Stimulated activated effector memory CD8-positive, alpha-beta T cell treated with anti-CD3 and anti-CD28 coated beads, Interleukin-12 subunit alpha, Interleukin-12 subunit beta, amount 100 ng/mL, for 72 hours (primary cell): ENCODE data around the gene HEMK1.

Source experiments
- ATAC-seq: fragments of 150-1000 bp; cut with Tn5 transposase; 2 replicates; pipeline ENCODE4 v1.10.0; 2021
- DNase-seq, 2 donors: peaks; one replicate each; pipeline ENCODE4 v3.0.0; 2021 to 2022; ENCODE audit warnings: low spot score in 2 of 2
- H3K27ac Mint-ChIP-seq: one replicate; pipeline ENCODE4 v1.8.0; 2022; ENCODE audit warnings: mild to moderate bottlenecking, mixed read lengths
- H3K36me3 Mint-ChIP-seq: one replicate; pipeline ENCODE4 v1.8.0; 2022; ENCODE audit warnings: mild to moderate bottlenecking, mixed read lengths
- H3K4me1 Mint-ChIP-seq: one replicate; pipeline ENCODE4 v1.8.0; 2022; ENCODE audit warnings: mixed read lengths
- H3K4me3 Mint-ChIP-seq: one replicate; pipeline ENCODE4 v1.8.0; 2022; ENCODE audit warnings: mild to moderate bottlenecking, mixed read lengths
- H3K9me3 Mint-ChIP-seq: one replicate; pipeline ENCODE4 v1.8.0; 2022; ENCODE audit warnings: mixed read lengths

HEMK1 gene

GRCh38 chr3:50568947-50569749, at the start of gene HEMK1:
Gene HEMK1, plus strand, starts transcription at chr3:50569522. Its CDS starts 1,583 bp downstream, at chr3:50571105.
- ATAC-seq = peak; percentile 56
- peak within 1 kb of the TSS; percentile 92 for H3K4me3 Mint-ChIP-seq
- H3K27ac Mint-ChIP-seq = peak within 1 kb of the TSS; percentile 91
- H3K9me3 Mint-ChIP-seq = no peaks in the 10 kb centered on the region
- DNase-seq = peak; percentile 92 to 99
- peaks cover 71% of the 10 kb centered on the region for H3K4me1 Mint-ChIP-seq
- peaks cover 55% of the 10 kb centered on the region for H3K36me3 Mint-ChIP-seq

- DNase-seq = no peak
- no peak for ATAC-seq
- Mint-ChIP-seq H3K9me3 (no peaks in the 10 kb centered on the region), H3K4me1 (peaks cover 21% of the 10 kb centered on the region), H3K27ac (peak overlapping the region; percentile 11), H3K4me3 (no peak overlapping the region), H3K36me3 (no peaks in the 10 kb centered on the region)
Measured at GRCh38 chr3:50520849-50521248, 48.5 kb upstream of the HEMK1 start.

GRCh38 chr3:50521572-50521971, 47.8 kb upstream of the HEMK1 start:
- Mint-ChIP-seq H3K36me3 (no peaks in the 10 kb centered on the region), H3K4me1 (peaks cover 25% of the 10 kb centered on the region), H3K9me3 (no peaks in the 10 kb centered on the region), H3K4me3 (no peak overlapping the region), H3K27ac (peak overlapping the region; percentile 11)
- DNase-seq (no peak), ATAC-seq (no peak)

DNA sequence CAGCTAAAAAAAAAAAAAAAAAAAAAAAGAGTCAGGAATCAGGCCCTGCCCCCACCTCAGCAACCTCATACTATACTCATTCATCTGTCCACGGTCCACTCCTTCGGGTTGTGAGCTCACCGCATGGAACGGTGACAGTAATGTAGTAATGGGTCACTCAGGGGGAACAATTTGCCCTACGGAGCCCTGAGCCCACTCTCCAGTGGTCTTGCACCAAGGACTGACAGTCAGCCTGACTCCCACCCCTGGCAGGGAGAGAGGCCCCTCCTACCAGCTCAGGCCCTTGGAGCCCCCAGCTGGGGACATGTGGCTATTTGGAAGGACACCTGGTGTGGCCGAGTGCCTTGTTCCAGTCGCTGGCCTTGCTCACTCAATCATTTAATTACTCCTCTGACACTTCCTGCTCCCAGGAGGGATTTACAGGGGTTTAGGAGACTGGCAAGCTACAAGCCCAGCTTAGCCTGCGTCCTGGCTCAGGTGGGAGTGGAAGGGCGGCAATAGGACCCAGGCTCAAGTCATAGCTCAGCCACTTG, 46.0 kb upstream of the HEMK1 start:
- H3K36me3 Mint-ChIP-seq = no peaks in the 10 kb centered on the region
- peaks cover 25% of the 10 kb centered on the region for H3K4me1 Mint-ChIP-seq
- no peak for ATAC-seq

GRCh38 chr3:50524746-50525145, 44.6 kb upstream of the HEMK1 start:
- peaks cover 15% of the 10 kb centered on the region for H3K4me1 Mint-ChIP-seq
- no peak for DNase-seq
- H3K36me3 Mint-ChIP-seq = no peaks in the 10 kb centered on the region

More for the DNA sequence above, 46.0 kb upstream of the HEMK1 start:
- Mint-ChIP-seq H3K27ac (no peak overlapping the region), H3K4me3 (no peak overlapping the region), H3K9me3 (no peaks in the 10 kb centered on the region)
- no peak for DNase-seq

DNA sequence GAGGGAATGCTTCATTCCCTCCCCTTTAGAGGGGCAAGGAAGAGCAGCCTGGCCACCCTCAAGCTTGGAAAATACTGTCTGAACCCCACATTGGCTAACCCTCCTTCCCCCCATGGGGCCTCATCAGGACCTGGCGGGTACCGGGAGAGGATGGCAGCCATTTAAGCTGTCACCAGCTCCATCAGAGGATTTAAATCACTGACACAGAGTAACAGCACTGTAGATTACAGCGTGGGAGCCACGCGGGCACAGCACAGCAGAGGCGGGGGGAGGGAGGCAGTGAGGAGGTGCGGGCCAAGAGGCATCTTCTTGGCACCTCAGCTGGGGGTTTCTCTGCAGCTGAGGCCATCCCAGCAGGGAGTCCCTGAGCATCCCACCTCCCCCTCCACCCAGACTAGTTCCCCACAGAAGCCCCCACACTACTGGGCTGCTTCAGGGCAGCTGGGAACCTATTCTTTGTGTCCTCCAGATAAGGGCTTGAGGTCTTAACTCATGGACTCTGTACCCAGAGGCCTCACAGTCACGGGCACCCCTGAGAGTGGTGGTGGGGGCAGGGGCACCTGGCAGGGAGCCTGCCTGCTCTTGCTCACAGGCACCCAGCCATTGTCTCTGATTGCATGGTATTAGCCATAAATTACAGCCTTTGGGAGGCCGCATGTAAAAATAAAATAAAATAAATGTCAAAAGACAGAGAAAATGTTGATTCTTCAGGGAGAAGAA, 44.0 kb upstream of the HEMK1 start:
- Mint-ChIP-seq H3K4me1 (peaks cover 14% of the 10 kb centered on the region), H3K27ac (no peak overlapping the region), H3K9me3 (no peaks in the 10 kb centered on the region), H3K36me3 (no peaks in the 10 kb centered on the region), H3K4me3 (no peak overlapping the region)
- DNase-seq = no peak
- ATAC-seq = no peak

More at GRCh38 chr3:50524746-50525145, 44.6 kb upstream of the HEMK1 start:
- Mint-ChIP-seq H3K9me3 (no peaks in the 10 kb centered on the region), H3K4me3 (no peak overlapping the region), H3K27ac (no peak overlapping the region)
- no peak for ATAC-seq

- no peak overlapping the region for H3K27ac Mint-ChIP-seq
- ATAC-seq = peak; percentile 90
- no peak overlapping the region for H3K4me3 Mint-ChIP-seq
- no peaks in the 10 kb centered on the region for H3K36me3 Mint-ChIP-seq
- peak; percentile 59 to 70 for DNase-seq
- H3K9me3 Mint-ChIP-seq = no peaks in the 10 kb centered on the region
- peaks cover 14% of the 10 kb centered on the region for H3K4me1 Mint-ChIP-seq
Measured at GRCh38 chr3:50525987-50526386, 43.3 kb upstream of the HEMK1 start.

DNA sequence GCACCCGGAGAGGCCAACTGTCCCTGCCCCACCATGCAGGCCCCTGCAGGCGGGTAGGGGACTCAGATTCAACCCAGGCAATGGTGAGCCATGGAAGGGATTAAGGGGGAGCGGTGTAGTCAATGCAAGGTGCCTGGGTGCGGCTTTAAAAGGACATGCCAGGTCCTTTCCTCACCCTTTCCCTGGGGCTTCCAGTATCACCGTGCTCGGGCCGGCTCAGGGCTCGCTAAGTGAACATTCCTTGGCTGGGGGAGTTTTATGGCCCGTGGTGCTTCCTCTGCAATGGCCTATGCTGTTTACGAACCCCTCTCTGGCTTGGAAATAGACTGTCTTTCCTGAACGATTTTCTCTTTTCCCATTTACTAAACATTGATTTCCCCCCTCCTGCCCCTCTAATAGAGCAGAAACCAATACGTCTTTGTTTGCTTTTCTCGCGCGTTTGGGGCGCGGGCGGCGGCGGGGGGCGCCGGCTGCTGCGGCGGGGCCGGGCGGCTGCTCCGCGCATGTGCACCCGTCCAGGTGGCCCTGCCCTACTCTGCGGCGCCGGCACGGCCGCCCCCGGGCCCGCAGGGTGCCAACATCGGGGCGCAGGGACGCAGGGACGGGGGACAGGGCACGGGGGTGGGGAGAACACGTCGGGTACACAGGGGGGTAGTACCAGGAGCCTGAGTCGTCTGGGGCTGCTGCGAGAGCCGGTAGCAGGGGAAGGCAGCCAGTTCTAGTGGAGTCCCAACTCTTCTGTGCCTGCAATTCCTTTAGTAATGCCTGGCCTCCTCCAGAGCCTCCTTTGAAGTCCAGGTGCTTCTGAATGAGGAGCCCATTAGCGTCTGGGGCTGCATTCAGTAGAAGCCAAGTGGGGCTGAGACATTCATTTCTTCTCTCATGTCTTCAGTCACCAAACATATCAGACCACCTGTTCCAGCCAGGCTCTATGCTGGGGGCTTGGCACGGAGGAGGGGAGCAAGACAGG, 39.0 kb upstream of the HEMK1 start:
- Mint-ChIP-seq H3K4me1 (peaks cover 20% of the 10 kb centered on the region), H3K27ac (no peak overlapping the region), H3K4me3 (no peak overlapping the region), H3K9me3 (no peaks in the 10 kb centered on the region), H3K36me3 (no peaks in the 10 kb centered on the region)
- ATAC-seq (no peak), DNase-seq (no peak)

GRCh38 chr3:50531201-50531600, 38.1 kb upstream of the HEMK1 start:
- peaks cover 12% of the 10 kb centered on the region for H3K4me1 Mint-ChIP-seq
- no peaks in the 10 kb centered on the region for H3K9me3 Mint-ChIP-seq
- H3K27ac Mint-ChIP-seq = no peak overlapping the region
- DNase-seq (no peak), ATAC-seq (peak; percentile 68)
- no peaks in the 10 kb centered on the region for H3K36me3 Mint-ChIP-seq
- no peak overlapping the region for H3K4me3 Mint-ChIP-seq

GRCh38 chr3:50532062-50532705, 37.1 kb upstream of the HEMK1 start:
- no peak for DNase-seq
- no peak for ATAC-seq
- Mint-ChIP-seq H3K4me1 (peaks cover 15% of the 10 kb centered on the region), H3K36me3 (no peaks in the 10 kb centered on the region), H3K4me3 (no peak overlapping the region), H3K9me3 (no peaks in the 10 kb centered on the region), H3K27ac (peak overlapping the region; percentile 1)

- no peak overlapping the region for H3K27ac Mint-ChIP-seq
- no peak overlapping the region for H3K4me3 Mint-ChIP-seq
- DNase-seq (no peak), ATAC-seq (no peak)
- peaks cover 21% of the 10 kb centered on the region for H3K4me1 Mint-ChIP-seq
- no peaks in the 10 kb centered on the region for H3K36me3 Mint-ChIP-seq
- H3K9me3 Mint-ChIP-seq = no peaks in the 10 kb centered on the region
Measured at GRCh38 chr3:50533316-50533715, 36.0 kb upstream of the HEMK1 start.

GRCh38 chr3:50533807-50534461, 35.4 kb upstream of the HEMK1 start:
- no peaks in the 10 kb centered on the region for H3K9me3 Mint-ChIP-seq
- H3K4me3 Mint-ChIP-seq = no peak overlapping the region
- no peak for ATAC-seq
- no peak overlapping the region for H3K27ac Mint-ChIP-seq
- peaks cover 21% of the 10 kb centered on the region for H3K4me1 Mint-ChIP-seq
- no peaks in the 10 kb centered on the region for H3K36me3 Mint-ChIP-seq
- DNase-seq = no peak

GRCh38 chr3:50534681-50535330, 34.5 kb upstream of the HEMK1 start:
- DNase-seq (no peak), ATAC-seq (no peak)
- Mint-ChIP-seq H3K9me3 (no peaks in the 10 kb centered on the region), H3K4me1 (peaks cover 21% of the 10 kb centered on the region), H3K27ac (no peak overlapping the region), H3K36me3 (no peaks in the 10 kb centered on the region), H3K4me3 (no peak overlapping the region)
